Measurements from ENCODE around the gene GPR25.

Gene GPR25

DNA sequence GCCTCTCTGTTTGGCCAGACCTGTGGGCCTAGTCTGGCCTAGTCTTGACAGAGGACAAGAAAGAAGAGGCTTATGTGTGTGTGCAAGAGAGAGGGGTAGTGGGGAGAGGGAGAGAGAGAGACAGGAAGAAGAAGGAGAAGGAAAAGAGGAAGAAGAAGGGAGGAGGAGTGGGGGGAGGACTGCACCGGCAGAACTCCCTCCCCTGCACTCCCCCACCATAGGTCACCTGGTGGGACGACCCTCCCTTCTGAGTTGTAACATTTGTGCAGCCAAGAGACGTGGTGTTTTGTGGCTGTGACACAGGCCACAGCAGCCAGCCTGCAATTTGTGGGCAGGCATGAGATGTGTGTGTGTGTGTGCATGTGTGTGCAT is 26.2 kb downstream of the GPR25 start:
- Mint-ChIP-seq H3K4me3 (no peak overlapping the region), H3K27ac (no peak overlapping the region), H3K36me3 (no peaks in the 10 kb centered on the region), H3K27me3 (peaks cover under 1% of the 10 kb centered on the region), H3K9me3 (no peaks in the 10 kb centered on the region), H3K4me1 (no peaks in the 10 kb centered on the region)

DNA sequence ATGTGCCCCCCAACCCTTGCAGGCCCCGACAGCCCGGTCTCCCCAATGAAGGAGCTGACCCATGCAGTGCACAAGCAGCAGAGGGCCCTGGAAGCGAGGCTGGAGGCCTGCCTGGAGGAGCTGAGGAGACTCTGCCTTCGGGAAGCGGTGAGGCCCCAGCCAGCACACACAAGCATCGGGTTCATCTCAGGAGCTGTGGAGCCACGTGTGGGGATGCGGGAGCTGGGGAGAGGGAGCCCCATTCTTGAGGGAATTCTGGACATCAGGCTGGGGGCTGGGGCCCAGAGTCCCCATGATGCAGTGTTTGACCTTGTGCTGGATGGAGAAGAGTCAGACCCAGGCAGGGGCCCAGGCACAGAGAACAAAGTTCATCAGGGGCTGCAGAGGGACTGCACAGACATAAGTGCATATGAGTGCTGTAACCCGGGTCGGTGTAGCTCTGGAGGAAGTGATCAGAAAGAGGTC is 26.7 kb downstream of the GPR25 start:
- Mint-ChIP-seq H3K27me3 (no peaks in the 10 kb centered on the region), H3K27ac (no peak overlapping the region), H3K9me3 (no peaks in the 10 kb centered on the region), H3K36me3 (no peaks in the 10 kb centered on the region), H3K4me1 (no peaks in the 10 kb centered on the region), H3K4me3 (no peak overlapping the region)

DNA sequence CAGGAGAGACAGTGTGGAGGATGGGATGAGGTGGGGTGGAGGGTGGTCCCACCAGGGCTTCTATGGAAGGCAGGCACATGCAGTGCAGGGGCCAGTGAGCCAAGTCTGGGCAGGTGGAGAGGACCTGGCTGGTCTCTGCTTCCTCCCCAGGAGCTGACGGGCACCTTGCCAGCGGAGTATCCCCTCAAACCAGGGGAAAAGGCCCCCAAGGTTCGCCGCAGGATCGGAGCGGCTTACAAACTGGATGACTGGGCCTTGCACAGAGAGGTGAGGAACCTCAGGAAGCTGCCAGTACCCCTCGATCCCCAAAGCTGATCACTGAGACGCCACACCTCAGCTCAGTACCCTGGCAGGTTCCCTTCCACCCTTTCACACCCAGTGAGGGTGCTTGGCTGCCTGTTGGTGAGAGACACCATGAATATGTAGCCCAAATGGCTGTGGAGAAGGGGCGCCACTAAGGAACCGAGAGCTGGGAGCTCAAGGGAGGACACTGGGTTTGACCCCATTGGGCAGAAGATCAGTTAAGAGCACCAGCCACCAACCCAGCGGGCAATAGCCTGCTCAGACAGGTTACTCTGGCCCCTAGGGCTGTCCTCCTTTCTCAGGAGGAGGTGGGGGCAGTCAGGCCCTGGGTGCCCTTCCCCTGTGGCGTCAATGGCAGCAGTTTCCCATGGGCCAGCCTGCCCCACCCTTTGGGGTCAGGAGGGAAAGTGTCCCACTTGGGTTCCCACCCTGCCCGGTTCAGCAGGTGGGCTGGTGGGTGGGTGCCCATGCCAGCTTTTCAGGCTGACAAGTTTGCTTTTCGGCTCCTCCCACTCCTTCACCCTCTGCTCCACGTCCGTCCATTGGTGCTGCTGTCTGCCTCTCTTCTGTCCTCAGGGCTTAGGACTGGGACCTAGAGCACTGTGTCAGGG is 27.4 kb downstream of the GPR25 start:
- Mint-ChIP-seq H3K27me3 (no peaks in the 10 kb centered on the region), H3K27ac (no peak overlapping the region), H3K9me3 (no peaks in the 10 kb centered on the region), H3K36me3 (no peaks in the 10 kb centered on the region), H3K4me1 (peaks cover 2% of the 10 kb centered on the region), H3K4me3 (no peak overlapping the region)

DNA sequence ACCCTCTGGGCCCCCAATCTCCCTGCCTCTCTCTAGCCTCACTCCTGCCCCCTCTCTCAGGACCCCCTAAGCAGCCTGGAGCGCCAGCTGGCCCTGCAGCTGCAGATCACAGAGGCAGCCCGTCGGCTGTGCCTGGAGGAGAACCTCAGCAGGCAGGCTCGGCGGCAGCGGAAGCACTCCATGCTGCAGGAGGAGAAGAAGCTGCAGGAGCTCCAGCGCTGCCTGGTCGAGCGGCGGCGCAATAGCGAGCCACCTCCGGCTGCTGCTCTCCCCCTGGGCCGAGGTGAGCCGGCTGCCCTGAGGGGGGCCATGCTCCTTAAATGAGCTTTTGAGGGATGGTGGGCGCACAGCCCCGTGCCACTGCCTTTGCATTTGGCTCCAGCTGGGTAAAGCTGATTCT is 28.1 kb downstream of the GPR25 start:
- Mint-ChIP-seq H3K9me3 (no peaks in the 10 kb centered on the region), H3K27ac (no peak overlapping the region), H3K36me3 (no peaks in the 10 kb centered on the region), H3K4me3 (no peak overlapping the region), H3K4me1 (peaks cover 5% of the 10 kb centered on the region), H3K27me3 (no peaks in the 10 kb centered on the region)

DNA sequence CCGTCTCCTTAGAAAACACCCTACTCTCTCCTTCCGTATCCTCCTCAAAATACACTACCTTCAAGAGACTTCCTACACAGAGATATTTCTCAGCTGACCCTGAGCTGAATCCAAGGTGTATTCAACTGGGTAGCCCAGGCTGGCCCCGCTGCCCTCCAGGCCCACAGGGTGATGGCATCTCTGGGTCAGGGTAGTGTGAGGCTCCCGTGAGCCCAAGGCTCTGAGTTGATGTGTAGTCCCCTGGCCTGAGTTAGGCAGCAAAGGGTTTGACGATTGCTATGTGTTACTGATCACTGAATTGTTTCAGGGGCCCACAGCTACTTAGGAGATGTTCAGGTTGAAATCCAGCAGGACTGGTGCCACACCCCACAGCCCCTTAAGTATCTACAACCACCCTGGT is 28.6 kb downstream of the GPR25 start:
- Mint-ChIP-seq H3K9me3 (no peaks in the 10 kb centered on the region), H3K36me3 (no peaks in the 10 kb centered on the region), H3K4me3 (no peak overlapping the region), H3K27me3 (no peaks in the 10 kb centered on the region), H3K27ac (no peak overlapping the region), H3K4me1 (peaks cover 5% of the 10 kb centered on the region)

DNA sequence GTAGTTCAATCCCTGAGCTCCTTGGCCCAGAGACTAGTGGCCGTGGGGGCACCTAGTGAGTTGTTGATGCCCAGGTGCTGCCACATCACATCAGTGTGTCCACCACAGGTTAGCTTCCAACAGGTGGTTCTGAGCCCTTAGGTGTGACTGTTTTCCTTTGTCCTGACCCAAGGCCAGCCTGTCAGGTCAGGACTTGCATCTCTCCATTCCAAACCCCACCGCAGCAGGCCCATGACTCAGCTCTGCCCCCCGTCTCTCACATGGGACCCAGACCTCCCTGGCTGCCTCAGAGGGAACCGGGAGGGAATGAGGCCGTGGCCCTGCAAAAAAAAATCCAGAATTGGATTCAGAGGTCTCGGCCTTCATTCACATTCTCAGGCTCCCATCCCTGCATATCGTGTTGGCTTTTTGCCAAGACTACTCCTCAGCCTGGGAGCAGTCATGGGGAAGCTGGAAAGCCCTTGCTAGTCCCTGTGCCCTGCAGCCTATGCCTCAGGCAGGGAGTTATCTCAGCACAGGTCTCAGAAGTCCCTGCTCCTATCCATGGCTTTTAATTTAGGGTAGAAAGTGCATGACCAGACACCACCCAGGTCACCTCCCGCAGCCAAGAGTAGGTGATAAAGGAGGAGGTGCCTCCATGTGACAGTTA is 29.1 kb downstream of the GPR25 start:
- H3K36me3 Mint-ChIP-seq = no peaks in the 10 kb centered on the region
- H3K27ac Mint-ChIP-seq = no peak overlapping the region
- peaks cover 5% of the 10 kb centered on the region for H3K4me1 Mint-ChIP-seq

DNA sequence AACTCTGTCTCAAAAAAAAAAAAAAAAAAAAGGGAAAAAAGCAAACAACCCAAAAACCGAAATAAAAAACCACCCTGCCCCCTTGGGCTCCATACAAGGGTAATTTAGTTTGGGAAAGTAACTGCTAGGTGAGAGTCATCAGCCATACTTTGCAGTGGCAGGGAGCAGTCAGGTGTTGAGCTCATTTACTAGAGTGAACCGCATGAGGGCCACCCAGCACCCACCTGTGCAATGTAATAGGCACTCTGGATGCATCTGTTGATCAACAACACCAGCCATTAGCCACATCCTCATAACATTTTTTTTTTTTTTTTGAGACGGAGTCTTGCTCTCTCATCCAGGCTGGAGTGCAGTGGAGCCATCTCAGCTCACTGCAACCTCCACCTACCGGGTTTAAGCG is 31.0 kb downstream of the GPR25 start:
- no peaks in the 10 kb centered on the region for H3K27me3 Mint-ChIP-seq
- peaks cover 9% of the 10 kb centered on the region for H3K4me1 Mint-ChIP-seq
- H3K9me3 Mint-ChIP-seq = no peaks in the 10 kb centered on the region
- H3K27ac Mint-ChIP-seq = no peak overlapping the region
- no peaks in the 10 kb centered on the region for H3K36me3 Mint-ChIP-seq
- H3K4me3 Mint-ChIP-seq = no peak overlapping the region

More for the DNA sequence above, 29.1 kb downstream of the GPR25 start:
- Mint-ChIP-seq H3K9me3 (no peaks in the 10 kb centered on the region), H3K27me3 (no peaks in the 10 kb centered on the region), H3K4me3 (no peak overlapping the region)

DNA sequence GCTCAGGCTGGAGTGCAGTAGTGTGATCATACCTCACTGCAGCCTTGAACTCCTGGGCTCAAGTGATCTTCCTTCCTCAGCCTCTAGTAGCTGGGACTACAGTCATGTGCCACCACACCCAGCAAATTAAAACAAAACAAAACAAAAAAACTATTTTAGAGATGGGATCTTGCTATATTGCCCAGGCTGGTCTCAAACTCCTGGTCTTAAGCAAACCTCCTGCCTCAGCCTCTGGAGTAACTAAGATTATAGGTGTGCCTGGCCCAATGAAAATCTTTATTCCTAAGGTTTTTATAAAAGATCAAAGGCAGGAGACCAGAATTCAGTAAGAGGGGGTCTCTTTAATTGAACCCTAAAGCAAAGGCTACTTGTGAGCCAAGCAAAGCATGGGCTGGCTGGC is 32.0 kb downstream of the GPR25 start:
- H3K36me3 Mint-ChIP-seq = no peaks in the 10 kb centered on the region
- no peak overlapping the region for H3K27ac Mint-ChIP-seq
- no peak overlapping the region for H3K4me3 Mint-ChIP-seq
- no peaks in the 10 kb centered on the region for H3K9me3 Mint-ChIP-seq
- no peaks in the 10 kb centered on the region for H3K27me3 Mint-ChIP-seq
- peaks cover 9% of the 10 kb centered on the region for H3K4me1 Mint-ChIP-seq

DNA sequence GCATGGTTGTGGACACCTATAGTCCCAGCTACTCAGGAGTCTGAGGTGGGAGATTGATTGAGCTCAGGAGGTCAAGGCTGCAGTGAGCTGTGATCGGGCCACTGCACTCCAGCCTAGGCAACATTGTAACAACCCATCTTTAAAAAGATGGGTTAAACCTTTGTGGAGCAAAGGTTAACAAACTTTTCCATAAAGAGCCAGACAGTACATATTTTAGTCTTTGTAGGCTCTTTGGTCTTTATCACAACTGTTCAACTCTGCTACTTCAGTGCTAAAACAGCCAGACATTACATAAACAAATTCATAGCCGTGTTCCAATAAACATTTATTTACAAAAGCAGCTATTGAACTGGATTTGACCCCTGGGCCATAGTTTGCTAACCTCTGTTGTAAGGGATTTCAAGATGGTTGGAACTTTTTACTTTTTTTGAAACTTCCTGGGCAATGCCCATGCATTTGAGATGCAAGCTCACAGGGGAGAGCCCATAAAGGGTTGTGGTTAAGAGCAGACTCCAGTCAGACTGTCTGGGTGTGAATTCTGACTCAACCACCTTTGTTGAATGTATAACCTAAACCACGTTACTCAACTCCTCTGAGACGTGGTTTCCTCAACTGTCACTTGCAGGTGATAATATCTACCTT is 32.8 kb downstream of the GPR25 start:
- Mint-ChIP-seq H3K4me3 (no peak overlapping the region), H3K4me1 (peaks cover 9% of the 10 kb centered on the region), H3K27me3 (no peaks in the 10 kb centered on the region), H3K9me3 (no peaks in the 10 kb centered on the region), H3K36me3 (no peaks in the 10 kb centered on the region), H3K27ac (no peak overlapping the region)

DNA sequence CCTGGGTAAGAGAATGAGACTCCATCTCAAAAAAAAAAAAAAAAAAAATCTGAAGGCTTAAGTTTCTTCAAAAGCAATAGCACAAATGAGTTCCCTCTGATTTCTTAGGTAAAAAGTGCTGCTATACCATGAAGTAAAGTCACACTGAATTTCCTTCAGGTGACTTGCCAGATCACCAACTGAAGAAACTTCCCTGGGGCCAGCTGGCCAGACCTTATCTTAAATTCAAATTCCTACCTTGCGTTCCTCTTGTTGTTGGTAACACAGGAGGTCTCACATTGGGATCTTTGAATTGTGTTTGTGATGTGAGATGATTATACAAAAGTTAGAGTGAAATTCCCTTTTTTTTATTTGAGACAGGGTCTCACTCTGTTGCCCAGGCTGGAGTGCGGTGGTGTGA is 33.7 kb downstream of the GPR25 start:
- H3K27me3 Mint-ChIP-seq = no peaks in the 10 kb centered on the region
- H3K36me3 Mint-ChIP-seq = no peaks in the 10 kb centered on the region
- H3K9me3 Mint-ChIP-seq = no peaks in the 10 kb centered on the region
- H3K27ac Mint-ChIP-seq = no peak overlapping the region
- peaks cover 9% of the 10 kb centered on the region for H3K4me1 Mint-ChIP-seq
- H3K4me3 Mint-ChIP-seq = no peak overlapping the region

DNA sequence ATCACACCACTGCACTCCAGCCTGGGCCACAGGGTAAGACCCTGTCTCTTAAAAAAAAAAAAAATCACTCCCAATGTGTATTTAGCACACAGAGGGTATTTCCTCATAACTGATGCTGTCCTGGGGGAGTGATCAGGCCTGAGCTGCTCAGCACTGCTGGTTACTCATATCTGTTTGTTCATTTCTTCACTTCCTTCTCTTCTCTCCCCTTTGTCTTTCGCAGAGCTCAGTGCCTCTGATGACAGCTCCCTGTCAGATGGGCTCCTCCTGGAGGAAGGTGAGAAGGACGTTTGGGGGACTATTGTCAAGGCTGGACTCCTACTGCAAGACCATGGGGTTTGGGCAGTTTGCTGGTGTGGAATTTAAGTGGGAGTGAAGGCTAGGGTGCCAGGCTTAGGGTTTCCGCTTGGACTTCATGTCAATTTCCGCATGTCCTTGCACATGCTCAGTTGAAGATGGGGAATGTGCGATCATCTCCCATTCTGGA is 34.9 kb downstream of the GPR25 start:
- no peaks in the 10 kb centered on the region for H3K9me3 Mint-ChIP-seq
- H3K4me3 Mint-ChIP-seq = no peak overlapping the region
- H3K27me3 Mint-ChIP-seq = no peaks in the 10 kb centered on the region
- peaks cover 9% of the 10 kb centered on the region for H3K4me1 Mint-ChIP-seq
- H3K36me3 Mint-ChIP-seq = no peaks in the 10 kb centered on the region
- H3K27ac Mint-ChIP-seq = no peak overlapping the region

DNA sequence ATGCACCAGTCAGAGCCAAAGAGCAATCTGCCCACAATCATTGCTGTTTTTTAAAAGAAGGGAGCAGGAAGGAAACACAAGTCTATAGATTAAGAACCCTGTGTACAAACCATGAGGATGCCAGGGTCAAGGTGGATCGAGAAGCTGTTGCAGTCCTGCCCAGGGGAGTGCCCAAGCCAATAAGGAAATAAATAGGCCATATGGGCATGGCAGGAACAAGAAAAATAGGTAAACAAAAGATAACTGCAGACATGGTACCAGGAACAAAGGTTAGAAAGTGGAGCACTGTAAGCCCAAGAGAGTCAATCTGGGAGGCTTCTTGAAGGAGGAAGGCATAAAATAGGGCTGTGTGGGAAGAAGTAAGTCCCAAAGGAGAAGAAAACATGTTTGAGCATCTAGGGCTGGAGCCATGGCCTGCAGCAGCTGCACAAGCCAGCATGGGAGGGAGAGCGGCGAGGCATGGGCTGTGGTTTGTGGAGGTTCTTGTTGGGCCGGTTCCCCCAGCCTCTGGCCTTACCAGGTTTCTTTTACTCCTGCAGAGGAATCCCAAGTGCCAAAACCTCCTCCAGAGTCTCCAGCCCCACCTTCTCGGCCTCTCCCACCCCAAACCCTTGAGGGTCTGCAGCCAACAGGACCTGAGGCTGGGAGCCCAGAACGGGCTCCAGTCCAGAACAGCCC is 35.5 kb downstream of the GPR25 start:
- no peak overlapping the region for H3K27ac Mint-ChIP-seq
- no peak overlapping the region for H3K4me3 Mint-ChIP-seq
- H3K36me3 Mint-ChIP-seq = no peaks in the 10 kb centered on the region
- no peaks in the 10 kb centered on the region for H3K27me3 Mint-ChIP-seq
- H3K4me1 Mint-ChIP-seq = peaks cover 9% of the 10 kb centered on the region
- no peaks in the 10 kb centered on the region for H3K9me3 Mint-ChIP-seq

DNA sequence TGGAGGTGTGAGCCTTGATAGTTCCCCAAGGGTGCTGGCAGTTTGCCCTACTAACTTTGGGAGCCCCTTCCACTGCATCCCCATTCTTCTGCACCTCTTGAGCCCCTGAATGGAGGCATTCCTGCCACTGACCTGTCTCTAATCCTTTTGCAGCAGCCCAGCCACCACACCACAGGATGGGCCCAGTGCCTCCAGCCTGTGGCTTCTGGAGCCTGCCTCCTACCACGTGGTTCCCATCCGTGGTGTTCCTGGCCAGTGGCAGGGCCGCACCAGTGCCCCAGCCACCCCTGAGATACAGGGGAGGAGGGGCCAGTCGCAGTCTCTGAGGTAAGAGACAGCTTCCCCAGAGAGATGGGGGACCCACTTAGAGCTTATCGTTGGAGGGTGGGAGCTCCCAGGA is 36.3 kb downstream of the GPR25 start:
- H3K4me1 Mint-ChIP-seq = peaks cover 9% of the 10 kb centered on the region
- no peaks in the 10 kb centered on the region for H3K27me3 Mint-ChIP-seq
- no peak overlapping the region for H3K4me3 Mint-ChIP-seq
- no peaks in the 10 kb centered on the region for H3K36me3 Mint-ChIP-seq
- no peak overlapping the region for H3K27ac Mint-ChIP-seq
- H3K9me3 Mint-ChIP-seq = no peaks in the 10 kb centered on the region

DNA sequence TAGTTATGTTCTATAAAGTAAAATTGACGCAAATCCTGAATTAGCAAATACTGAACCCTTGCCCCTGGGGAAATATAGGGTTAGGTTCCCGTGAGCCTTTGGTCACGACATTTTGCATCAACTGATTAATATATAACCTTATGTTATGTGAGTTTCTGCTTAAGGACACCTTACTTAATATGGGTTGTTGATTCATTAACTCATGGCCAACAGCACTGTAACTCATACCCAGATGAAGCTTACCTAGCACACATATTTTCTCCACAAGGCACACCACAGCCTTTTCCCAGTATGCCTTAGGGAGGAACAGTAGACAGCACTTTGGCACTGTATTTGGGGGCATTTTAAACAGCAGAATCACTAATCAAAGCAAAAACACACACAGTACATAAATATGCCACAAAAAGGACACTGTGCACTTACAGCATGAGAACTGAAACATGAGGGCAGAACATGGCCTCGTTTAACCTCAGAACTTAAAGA is 37.0 kb downstream of the GPR25 start:
- Mint-ChIP-seq H3K4me1 (peaks cover 9% of the 10 kb centered on the region), H3K36me3 (no peaks in the 10 kb centered on the region), H3K27ac (no peak overlapping the region), H3K27me3 (no peaks in the 10 kb centered on the region), H3K4me3 (no peak overlapping the region), H3K9me3 (no peaks in the 10 kb centered on the region)

DNA sequence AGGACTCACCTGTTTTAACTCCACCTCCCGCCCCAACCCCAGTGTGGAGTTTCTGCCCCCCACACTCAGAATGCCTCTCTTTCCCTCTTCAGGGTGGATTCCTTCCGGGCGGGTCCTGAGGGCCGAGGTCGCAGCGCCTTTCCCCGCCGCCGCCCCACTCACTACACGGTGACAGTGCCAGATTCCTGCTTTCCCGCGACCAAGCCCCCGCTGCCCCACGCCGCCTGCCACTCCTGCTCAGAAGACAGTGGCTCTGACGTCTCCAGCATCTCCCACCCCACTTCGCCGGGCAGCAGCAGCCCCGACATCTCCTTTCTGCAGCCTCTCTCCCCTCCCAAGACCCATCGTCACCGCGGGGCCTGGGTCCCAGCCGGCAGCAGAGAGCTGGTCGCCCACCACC is 38.6 kb downstream of the GPR25 start:
- Mint-ChIP-seq H3K4me3 (no peak overlapping the region), H3K27ac (no peak overlapping the region), H3K9me3 (no peaks in the 10 kb centered on the region), H3K36me3 (no peaks in the 10 kb centered on the region), H3K4me1 (peaks cover 4% of the 10 kb centered on the region), H3K27me3 (no peaks in the 10 kb centered on the region)

Data from activated naive CD4-positive, alpha-beta T cell treated with anti-CD3 and anti-CD28 coated beads, Interleukin-2, amount 50 U/mL, for 24 hours (primary cell).